Neural cell (in vitro differentiated cells): ENCODE measurements around the gene MSI2. TPM values are rescaled to one million over a fixed set of nuclear protein-coding genes. Genes with fewer than 3 reads are reported as not detected.

Source experiments
- H2AFZ ChIP-seq: fragments of 200-600, 300-800 bp; sonication (generic), shearing (Covaris generic); 2 replicates; pipeline ENCODE4 v1.6.0; 2014; ENCODE audit warnings: low read depth, mild to moderate bottlenecking, antibody characterized with exemption, low read length, moderate library complexity
- H3F3A ChIP-seq: fragments of 200-600 bp; shearing (Covaris generic); 2 replicates; pipeline ENCODE4 v1.6.1; 2016; ENCODE audit warnings: mild to moderate bottlenecking, moderate library complexity, mixed read lengths, antibody characterized with exemption, low read length; ENCODE audit not compliant: insufficient read depth, poor library complexity, severe bottlenecking
- H3K27ac ChIP-seq: fragments of 200-600, 300-800 bp; sonication (generic), shearing (Covaris generic); 2 replicates; pipeline ENCODE4 v1.5.1; 2014; ENCODE audit warnings: mild to moderate bottlenecking, low read length, moderate library complexity
- H3K27me3 ChIP-seq: fragments of 300-800, 200-600 bp; sonication (generic), shearing (Covaris generic); 2 replicates; pipeline ENCODE4 v1.6.0; 2014; ENCODE audit warnings: mild to moderate bottlenecking, low read depth, low read length, moderate library complexity; ENCODE audit not compliant: insufficient read depth
- H3K36me3 ChIP-seq: fragments of 300-800, 200-600 bp; sonication (generic), shearing (Covaris generic); 2 replicates; pipeline ENCODE4 v1.5.1; 2014; ENCODE audit warnings: mild to moderate bottlenecking, antibody characterized with exemption, low read length, moderate library complexity; ENCODE audit not compliant: insufficient read depth
- H3K4me2 ChIP-seq: fragments of 300-800, 200-600 bp; sonication (generic), shearing (Covaris generic); 2 replicates; pipeline ENCODE4 v1.6.0; 2014; ENCODE audit warnings: mild to moderate bottlenecking, low read length
- H3K4me3 ChIP-seq: fragments of 300-800, 200-600 bp; sonication (generic), shearing (Covaris generic); 2 replicates; pipeline ENCODE4 v1.5.1; 2014; ENCODE audit warnings: mild to moderate bottlenecking, low read length, moderate library complexity
- H3K79me2 ChIP-seq: fragments of 200-600 bp; shearing (Covaris generic); replicated peaks from 2 replicates; pipeline ENCODE4 v1.6.0; 2014; ENCODE audit warnings: mild to moderate bottlenecking, low read length, moderate library complexity; ENCODE audit not compliant: insufficient read depth
- H3K9ac ChIP-seq: fragments of 300-800, 200-600 bp; sonication (generic), shearing (Covaris generic); 2 replicates; pipeline ENCODE4 v1.6.1; 2016; ENCODE audit warnings: mild to moderate bottlenecking, low read length, mixed read lengths
- H3K9me2 ChIP-seq: fragments of 200-600 bp; shearing (Covaris generic); 2 replicates; pipeline ENCODE4 v1.6.1; 2016; ENCODE audit warnings: mild to moderate bottlenecking, low read length, mixed read lengths; ENCODE audit not compliant: insufficient read depth
- H3K9me3 ChIP-seq: fragments of 200-600, 300-800 bp; sonication (generic), shearing (Covaris generic); 2 replicates; pipeline ENCODE4 v1.6.1; 2016; ENCODE audit warnings: mild to moderate bottlenecking, mixed run types, low read length, moderate library complexity, mixed read lengths
- H4K20me1 ChIP-seq: fragments of 200-600 bp; shearing (Covaris generic); 2 replicates; pipeline ENCODE4 v1.6.1; 2016; ENCODE audit warnings: mild to moderate bottlenecking, mixed run types; ENCODE audit not compliant: insufficient read depth
- CTCF ChIP-seq: fragments of 450-650 bp; IDR thresholded peaks from 2 replicates; pipeline ENCODE4 v1.5.1; 2014; ENCODE audit warnings: antibody characterized with exemption, mild to moderate bottlenecking, moderate library complexity; ENCODE audit not compliant: poor library complexity, severe bottlenecking
- EP300 ChIP-seq: fragments of 450-650 bp; conservative IDR thresholded peaks from 2 replicates; pipeline ENCODE4 v1.6.1; 2014; ENCODE audit warnings: antibody characterized with exemption, mild to moderate bottlenecking, moderate library complexity; ENCODE audit not compliant: poor library complexity, severe bottlenecking
- EZH2 ChIP-seq: fragments of 200-600, 300-800 bp; shearing (Covaris generic), sonication (generic); IDR thresholded peaks from 2 replicates; pipeline ENCODE4 v1.6.1; 2014; ENCODE audit warnings: antibody characterized with exemption, low read length, borderline replicate concordance, mild to moderate bottlenecking; ENCODE audit not compliant: insufficient read depth, poor library complexity, severe bottlenecking
- MXI1 ChIP-seq: fragments of 450-650 bp; conservative IDR thresholded peaks from 2 replicates; pipeline ENCODE4 v1.6.1; 2014; ENCODE audit warnings: antibody characterized with exemption, mild to moderate bottlenecking; ENCODE audit not compliant: poor library complexity, severe bottlenecking
- POLR2AphosphoS5 ChIP-seq: IDR thresholded peaks from 2 replicates; pipeline ENCODE4 v1.6.1; 2012
- RAD21 ChIP-seq: fragments of 450-650 bp; conservative IDR thresholded peaks from 2 replicates; pipeline ENCODE4 v1.6.1; 2014; ENCODE audit warnings: antibody characterized with exemption, mild to moderate bottlenecking, moderate library complexity
- SMC3 ChIP-seq: fragments of 450-650 bp; conservative IDR thresholded peaks from 2 replicates; pipeline ENCODE4 v1.6.1; 2014; ENCODE audit warnings: antibody characterized with exemption, mild to moderate bottlenecking, moderate library complexity; ENCODE audit not compliant: poor library complexity
- TAF1 ChIP-seq: IDR thresholded peaks from 2 replicates; pipeline ENCODE4 v1.6.1; 2012; ENCODE audit warnings: low read depth
- polyA plus RNA-seq: library from polyadenylated mRNA; depleted of rRNA; stranded (reverse); fragments of >200 nt; gene quantifications from 2 replicates; pipeline ENCODE4 v1.2.3, GENCODE V29; 2014
- TF ChIP-seq, protein P1 (sequence below): IDR thresholded peaks from 2 replicates; pipeline ENCODE4 v1.6.1; 2012; ENCODE audit warnings: borderline replicate concordance

The MSI2 gene
- polyA plus RNA-seq, 1 donor from 2014 or later: 61.4 TPM

DNA sequence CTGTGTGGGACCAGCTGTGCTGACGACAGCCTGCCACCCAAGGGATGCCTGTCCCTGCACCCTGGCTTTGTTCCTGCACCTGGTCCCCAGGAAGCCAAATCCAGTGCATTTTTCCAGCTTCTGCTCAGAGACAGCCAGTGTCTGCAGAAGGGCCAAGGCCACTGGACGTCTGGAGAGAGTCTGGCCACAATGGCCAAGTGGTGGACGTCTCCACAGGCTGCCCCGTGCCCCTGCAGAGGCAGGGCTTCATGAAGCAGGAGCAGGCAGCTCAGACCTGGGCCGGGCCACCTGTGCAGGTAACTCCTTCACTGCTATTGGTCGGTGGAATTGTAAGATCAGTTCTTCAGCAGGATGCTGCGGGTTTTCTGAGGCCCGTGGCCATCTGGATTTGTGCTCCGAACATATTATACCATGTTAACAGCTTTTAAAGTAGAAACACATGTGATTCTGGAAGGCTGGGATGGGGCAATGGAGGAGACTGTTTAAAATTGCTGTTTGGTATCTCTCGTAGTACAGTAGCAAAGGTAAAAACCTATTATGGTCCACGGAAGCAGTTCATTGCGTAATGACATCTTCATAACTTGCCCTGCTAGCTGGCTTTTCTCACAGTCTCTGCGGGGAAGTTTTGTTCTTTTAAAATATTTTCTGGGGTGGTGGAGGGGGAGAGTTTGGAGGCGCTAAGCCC is 303.5 kb downstream of the MSI2 start:
- Histone ChIP-seq H3K27me3 (no peaks in the 10 kb centered on the region), H3F3A (no peaks in the 10 kb centered on the region), H3K79me2 (peaks cover 25% of the 10 kb centered on the region), H3K9me2 (no peaks in the 10 kb centered on the region), H2AFZ (no peak overlapping the region), H4K20me1 (no peaks in the 10 kb centered on the region), H3K4me3 (no peak overlapping the region), H3K9ac (no peak overlapping the region), H3K9me3 (no peaks in the 10 kb centered on the region), H3K27ac (no peak overlapping the region), H3K36me3 (no peaks in the 10 kb centered on the region), H3K4me2 (no peak overlapping the region)
- TF ChIP-seq EZH2 (no peak), MXI1 (no peak), TAF1 (no peak), POLR2AphosphoS5 (no peak), EP300 (no peak), RAD21 (no peak)
- TF ChIP-seq, protein P1, sequence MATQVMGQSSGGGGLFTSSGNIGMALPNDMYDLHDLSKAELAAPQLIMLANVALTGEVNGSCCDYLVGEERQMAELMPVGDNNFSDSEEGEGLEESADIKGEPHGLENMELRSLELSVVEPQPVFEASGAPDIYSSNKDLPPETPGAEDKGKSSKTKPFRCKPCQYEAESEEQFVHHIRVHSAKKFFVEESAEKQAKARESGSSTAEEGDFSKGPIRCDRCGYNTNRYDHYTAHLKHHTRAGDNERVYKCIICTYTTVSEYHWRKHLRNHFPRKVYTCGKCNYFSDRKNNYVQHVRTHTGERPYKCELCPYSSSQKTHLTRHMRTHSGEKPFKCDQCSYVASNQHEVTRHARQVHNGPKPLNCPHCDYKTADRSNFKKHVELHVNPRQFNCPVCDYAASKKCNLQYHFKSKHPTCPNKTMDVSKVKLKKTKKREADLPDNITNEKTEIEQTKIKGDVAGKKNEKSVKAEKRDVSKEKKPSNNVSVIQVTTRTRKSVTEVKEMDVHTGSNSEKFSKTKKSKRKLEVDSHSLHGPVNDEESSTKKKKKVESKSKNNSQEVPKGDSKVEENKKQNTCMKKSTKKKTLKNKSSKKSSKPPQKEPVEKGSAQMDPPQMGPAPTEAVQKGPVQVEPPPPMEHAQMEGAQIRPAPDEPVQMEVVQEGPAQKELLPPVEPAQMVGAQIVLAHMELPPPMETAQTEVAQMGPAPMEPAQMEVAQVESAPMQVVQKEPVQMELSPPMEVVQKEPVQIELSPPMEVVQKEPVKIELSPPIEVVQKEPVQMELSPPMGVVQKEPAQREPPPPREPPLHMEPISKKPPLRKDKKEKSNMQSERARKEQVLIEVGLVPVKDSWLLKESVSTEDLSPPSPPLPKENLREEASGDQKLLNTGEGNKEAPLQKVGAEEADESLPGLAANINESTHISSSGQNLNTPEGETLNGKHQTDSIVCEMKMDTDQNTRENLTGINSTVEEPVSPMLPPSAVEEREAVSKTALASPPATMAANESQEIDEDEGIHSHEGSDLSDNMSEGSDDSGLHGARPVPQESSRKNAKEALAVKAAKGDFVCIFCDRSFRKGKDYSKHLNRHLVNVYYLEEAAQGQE: no peak

GRCh38 chr17:57560319-57560705 is 304.0 kb downstream of the MSI2 start:
- Histone ChIP-seq H3K9ac (no peak overlapping the region), H3K27ac (no peak overlapping the region), H2AFZ (no peak overlapping the region)

More at GRCh38 chr17:57560319-57560705, 304.0 kb downstream of the MSI2 start:
- H3K4me3 ChIP-seq: no peak overlapping the region
- H4K20me1 ChIP-seq: no peaks in the 10 kb centered on the region
- no peaks in the 10 kb centered on the region for H3K9me3 ChIP-seq
- TF ChIP-seq RAD21: no peak
- no peak for TF ChIP-seq EP300
- no peak for TF ChIP-seq CTCF
- TF ChIP-seq, protein P1: no peak
- TF ChIP-seq SMC3: no peak
- TF ChIP-seq TAF1: no peak
- no peak for TF ChIP-seq MXI1
- TF ChIP-seq EZH2: no peak
- TF ChIP-seq POLR2AphosphoS5: no peak
- H3K36me3 ChIP-seq: no peaks in the 10 kb centered on the region
- H3K9me2 ChIP-seq: no peaks in the 10 kb centered on the region
- H3K79me2 ChIP-seq: peaks cover 25% of the 10 kb centered on the region
- H3K4me2 ChIP-seq: no peak overlapping the region
- H3F3A ChIP-seq: no peaks in the 10 kb centered on the region
- H3K27me3 ChIP-seq: no peaks in the 10 kb centered on the region
